Rectal smooth muscle tissue (tissue), 1 donor: Measurements from ENCODE around the gene DACT2.
"Not testable (repeated sequence)": the region's sequence is repeated elsewhere in the genome, so short reads cannot be mapped to it uniquely, and the experiment has no call there.

ENCODE experiments used
- H3K27ac ChIP-seq: one replicate; pipeline ENCODE4 v1.7.0; 2013; ENCODE audit warnings: low read depth, low read length, inconsistent platforms
- H3K27me3 ChIP-seq: one replicate; pipeline ENCODE4 v1.7.0; 2013; ENCODE audit warnings: low read length; ENCODE audit not compliant: control insufficient read depth, insufficient read depth
- H3K36me3 ChIP-seq: one replicate; pipeline ENCODE4 v1.7.0; 2013; ENCODE audit warnings: low read length; ENCODE audit not compliant: control insufficient read depth, insufficient read depth
- H3K4me1 ChIP-seq: one replicate; pipeline ENCODE4 v1.7.0; 2013; ENCODE audit warnings: low read length; ENCODE audit not compliant: control insufficient read depth, insufficient read depth
- H3K4me3 ChIP-seq: one replicate; pipeline ENCODE4 v1.7.0; 2013; ENCODE audit warnings: low read length
- H3K9ac ChIP-seq: one replicate; pipeline ENCODE4 v1.7.0; 2013; ENCODE audit warnings: low read length

The DACT2 gene

DNA sequence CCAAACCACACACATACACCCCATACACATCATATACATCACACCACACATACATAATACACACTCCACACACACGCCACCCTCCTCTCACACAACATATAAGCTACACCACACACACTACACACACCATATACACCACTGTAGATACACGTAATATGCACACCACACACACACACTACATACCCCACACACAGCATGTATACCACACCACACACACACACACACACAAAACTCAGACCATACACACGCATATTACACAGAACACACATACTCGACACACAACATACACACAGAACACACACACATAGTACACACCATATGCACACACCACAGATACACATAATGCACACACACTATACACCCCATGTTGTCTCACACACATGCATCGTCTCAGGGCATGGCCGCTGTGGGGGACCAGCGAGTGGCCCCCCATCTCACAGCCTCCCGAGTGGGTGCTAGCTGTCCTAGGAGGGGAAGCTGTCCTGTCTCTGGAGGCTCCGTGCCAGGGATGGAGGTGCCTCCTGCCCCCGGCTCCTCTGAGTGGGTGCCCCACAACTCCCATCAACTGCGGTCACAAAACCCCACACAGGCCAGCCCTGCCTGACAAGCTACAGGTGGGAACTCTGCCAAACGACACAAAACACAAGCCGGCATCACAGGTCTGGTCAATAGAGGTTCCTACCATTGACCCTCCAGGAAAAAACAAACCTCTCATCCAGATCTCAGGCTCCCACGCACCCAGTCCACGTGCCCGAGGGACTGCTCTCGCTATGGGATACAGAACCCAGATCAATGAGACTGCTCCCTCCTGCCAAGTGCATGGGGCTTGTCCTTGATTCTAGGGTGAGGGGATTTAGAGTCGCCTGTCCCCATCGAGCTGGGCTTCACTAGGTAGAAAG, 49.1 kb downstream of the DACT2 start:
- Histone ChIP-seq H3K27me3 (no peaks in the 10 kb centered on the region), H3K36me3 (no peaks in the 10 kb centered on the region), H3K4me3 (no peak overlapping the region), H3K9ac (no peak overlapping the region), H3K27ac (no peak overlapping the region), H3K4me1 (no peaks in the 10 kb centered on the region)

DNA sequence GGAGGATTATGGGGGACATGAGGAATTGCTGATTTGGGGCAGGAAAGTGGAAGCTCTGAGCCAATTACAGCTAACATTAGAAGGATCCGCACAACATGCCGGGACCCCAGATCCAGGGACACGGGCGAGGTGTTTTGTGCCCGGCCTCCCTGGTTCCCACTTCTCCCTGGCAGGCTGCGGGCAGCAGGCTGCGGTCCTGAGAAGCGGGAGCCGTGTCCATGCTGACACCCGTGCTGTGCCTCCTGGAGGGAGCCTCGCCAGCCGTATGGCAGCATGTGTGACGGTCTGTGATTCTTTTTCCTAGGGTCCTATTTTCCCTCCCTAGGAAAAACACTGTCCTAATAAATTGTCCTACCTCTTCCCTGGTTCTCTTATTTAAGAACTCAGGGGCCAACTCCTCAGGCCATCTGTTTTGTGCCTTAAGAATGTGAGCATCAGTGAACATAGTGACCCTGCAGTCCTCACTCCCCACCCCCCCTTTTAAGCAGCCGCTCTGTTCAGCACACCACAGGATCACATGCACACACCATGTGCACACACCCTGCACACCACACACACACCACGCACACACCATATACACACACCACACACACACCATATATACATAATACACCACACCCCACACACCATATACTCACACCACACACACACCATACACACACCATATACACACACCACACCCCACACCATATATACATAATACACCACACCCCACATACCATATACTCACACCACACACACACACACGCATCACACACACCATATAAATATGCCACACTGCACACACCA, 49.9 kb downstream of the DACT2 start:
- H3K9ac ChIP-seq, result no peak overlapping the region
- H3K4me1 ChIP-seq, result no peaks in the 10 kb centered on the region
- no peak overlapping the region for H3K4me3 ChIP-seq
- H3K27ac ChIP-seq, result no peak overlapping the region
- H3K36me3 ChIP-seq, result no peaks in the 10 kb centered on the region
- H3K27me3 ChIP-seq, result no peaks in the 10 kb centered on the region

DNA sequence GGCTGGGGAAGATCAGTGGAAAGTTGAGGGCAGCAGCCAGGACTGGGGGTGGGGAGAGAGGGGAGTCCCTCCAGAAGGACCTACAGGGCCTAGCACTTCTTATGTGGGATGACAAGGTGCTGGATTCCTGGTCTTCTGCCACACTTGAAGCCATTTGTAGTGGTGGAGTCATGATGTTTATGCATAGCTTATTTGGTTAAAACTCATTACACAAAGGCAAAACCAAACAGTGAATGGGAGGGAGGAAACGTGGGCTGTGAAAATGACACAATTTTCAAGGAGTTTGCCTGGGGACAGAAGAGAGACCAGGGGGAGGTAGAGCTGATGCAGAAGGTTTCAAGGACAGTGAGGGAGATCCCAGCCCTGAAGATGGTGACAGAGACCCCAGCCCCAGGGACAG, 50.8 kb downstream of the DACT2 start:
- Histone ChIP-seq H3K4me3 (no peak overlapping the region), H3K27me3 (no peaks in the 10 kb centered on the region), H3K4me1 (no peaks in the 10 kb centered on the region), H3K36me3 (no peaks in the 10 kb centered on the region), H3K9ac (no peak overlapping the region), H3K27ac (no peak overlapping the region)

DNA sequence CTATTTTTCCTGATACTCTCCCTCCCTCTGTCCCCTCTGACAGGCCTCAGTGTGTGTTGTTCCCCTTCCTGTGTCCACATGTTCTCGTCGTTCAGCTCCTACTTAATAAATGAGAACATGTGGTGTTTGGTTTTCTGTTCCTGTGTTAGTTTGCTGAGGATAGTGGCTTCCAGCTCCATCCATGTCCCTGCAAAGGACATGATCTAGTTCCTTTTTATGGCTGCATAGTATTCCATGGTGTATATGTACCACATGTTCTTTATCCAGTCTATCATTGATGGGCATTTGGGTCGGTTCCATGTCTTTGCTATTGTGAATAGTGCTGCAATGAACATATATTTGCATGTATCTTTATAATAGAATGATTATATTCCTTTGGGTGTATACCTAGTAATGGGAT, 51.8 kb downstream of the DACT2 start:
- not testable (repeated sequence) for H3K9ac ChIP-seq, H3K4me1 ChIP-seq, H3K27ac ChIP-seq, H3K36me3 ChIP-seq, H3K27me3 ChIP-seq, H3K4me3 ChIP-seq

DNA sequence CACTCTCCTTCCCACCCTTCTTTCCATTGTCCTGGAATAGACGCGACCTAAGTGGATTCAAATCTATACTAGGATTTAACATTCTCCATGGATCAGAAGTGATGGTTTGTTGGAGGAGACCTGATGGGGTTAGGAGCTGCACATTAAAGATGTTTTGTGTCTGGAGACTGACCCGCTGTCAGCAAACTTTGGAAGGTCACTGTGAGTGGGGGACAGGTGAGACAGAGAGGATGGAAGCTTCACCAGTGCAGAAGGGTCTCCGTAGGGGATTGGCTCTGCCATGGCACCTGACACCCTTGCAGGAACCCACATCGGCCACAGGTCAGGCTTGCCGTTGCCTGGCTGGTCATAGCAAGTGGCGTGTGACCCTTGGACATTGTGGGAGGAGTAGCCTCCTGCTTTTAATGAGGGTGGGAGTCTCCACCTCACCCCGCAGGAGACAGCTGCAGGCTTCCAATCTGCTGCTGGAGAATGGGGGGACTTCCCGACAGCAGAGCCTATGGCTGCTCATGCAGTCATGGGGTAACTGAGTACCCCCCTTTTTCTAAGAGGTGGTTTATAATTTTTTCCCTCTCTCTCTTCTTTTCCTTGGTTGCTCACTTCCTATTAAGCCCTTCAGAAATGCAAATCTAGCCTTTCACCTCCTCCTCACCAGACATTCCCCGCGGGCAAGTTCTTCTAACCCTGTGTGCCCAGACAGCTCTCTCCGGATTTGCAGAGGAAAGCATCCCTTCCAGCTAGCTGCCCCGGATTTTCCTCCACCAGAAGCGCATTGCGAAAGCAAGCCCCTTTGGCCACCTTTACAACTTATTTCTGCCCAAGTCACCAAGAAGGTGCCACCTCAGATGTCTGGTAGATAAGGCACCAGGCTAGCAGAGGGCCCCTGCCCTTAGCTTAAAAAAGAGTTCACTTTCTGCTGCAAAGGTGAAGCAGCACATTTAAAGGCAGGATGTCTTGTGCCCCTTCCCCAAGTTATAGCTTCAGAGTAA, 53.5 kb downstream of the DACT2 start:
- Histone ChIP-seq H3K27ac (no peak overlapping the region), H3K4me1 (no peaks in the 10 kb centered on the region), H3K4me3 (no peak overlapping the region), H3K36me3 (no peaks in the 10 kb centered on the region), H3K27me3 (no peaks in the 10 kb centered on the region), H3K9ac (no peak overlapping the region)

DNA sequence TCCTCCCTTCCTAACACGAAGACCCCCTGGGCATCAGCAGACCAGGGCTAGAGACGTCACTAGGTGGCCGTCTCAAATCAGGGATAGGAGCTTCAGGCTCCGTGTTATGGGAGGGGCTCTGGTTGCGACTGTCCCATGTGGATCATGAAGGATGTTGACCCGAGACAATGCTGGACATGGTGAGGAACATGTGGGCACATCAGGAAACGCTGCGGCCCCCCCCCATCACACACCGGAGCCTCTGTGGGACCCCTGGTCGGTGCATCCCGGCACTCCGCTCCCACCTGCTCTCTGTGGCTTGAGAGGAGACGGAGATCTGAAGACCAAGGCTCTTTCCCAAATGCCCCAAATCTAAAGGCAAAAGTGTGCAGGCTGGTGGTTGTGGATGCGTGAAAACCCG, 54.2 kb downstream of the DACT2 start:
- H3K36me3 ChIP-seq, result no peaks in the 10 kb centered on the region
- H3K9ac ChIP-seq, result no peak overlapping the region
- no peaks in the 10 kb centered on the region for H3K4me1 ChIP-seq
- H3K27me3 ChIP-seq, result no peaks in the 10 kb centered on the region
- no peak overlapping the region for H3K4me3 ChIP-seq
- no peak overlapping the region for H3K27ac ChIP-seq

DNA sequence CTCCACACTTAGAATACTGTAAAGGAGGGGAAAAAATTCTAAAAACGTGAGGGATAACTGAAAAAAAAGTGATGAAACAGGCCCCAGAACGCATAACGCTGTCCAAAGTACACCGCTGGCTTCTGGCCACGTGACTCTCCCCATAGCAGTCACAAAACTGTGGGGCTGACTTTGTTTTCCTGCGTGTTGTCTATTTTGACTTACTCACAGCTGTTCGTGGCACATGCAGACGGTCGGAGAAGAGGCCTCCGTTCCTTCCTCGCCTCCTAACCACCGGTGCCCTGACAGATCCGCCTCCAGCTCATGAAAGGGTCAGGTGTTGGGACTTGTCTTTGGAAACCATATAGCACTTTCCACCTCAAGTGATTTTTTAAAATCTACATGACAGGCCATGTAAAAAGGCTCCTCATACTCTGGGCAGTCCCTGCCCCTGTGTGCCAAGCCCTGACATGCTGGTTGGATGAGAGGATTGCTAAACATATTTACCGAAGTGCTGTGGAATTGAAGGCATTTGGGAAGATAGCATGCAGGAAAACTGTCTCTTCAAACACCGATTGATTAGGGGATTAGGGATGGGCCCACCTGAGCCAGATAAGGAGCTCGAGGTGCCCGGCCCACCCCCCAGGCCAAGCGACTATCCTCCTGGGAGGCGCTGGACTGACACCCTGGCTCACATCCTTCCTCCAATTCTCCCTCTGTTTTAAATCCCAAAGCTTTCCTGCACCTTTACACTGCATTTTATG, 54.8 kb downstream of the DACT2 start:
- H3K27ac ChIP-seq, result no peak overlapping the region
- no peak overlapping the region for H3K4me3 ChIP-seq
- H3K36me3 ChIP-seq, result no peaks in the 10 kb centered on the region
- no peaks in the 10 kb centered on the region for H3K4me1 ChIP-seq
- H3K27me3 ChIP-seq, result no peaks in the 10 kb centered on the region
- H3K9ac ChIP-seq, result no peak overlapping the region

DNA sequence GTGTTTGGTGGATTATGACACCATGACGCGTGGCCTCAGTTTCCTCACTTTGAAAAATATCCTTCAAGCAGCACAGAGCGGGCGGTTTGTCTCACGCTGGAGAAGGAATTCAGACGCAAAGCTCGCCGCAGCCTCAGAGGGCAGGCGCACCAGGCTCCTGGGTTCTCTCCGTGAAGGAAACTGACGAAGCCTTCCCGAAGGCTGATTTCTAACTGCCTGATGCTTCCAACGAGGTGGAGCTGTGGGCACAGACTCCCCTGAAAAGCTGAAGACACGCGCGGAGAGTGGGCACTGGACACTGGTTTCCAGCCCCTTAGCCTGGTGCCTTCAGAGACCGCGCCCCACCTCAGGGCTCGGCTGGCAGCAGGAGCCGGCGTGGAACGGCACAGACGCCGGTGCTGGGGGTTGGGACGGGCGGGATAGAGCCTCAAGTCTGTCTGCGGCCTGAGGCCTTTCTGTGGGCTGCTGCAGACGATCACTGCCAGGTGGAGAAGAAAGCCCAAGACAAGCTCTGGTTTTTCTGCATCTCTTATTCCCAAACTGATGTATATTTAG, 56.1 kb downstream of the DACT2 start:
- no peak overlapping the region for H3K9ac ChIP-seq
- H3K27ac ChIP-seq, result no peak overlapping the region
- no peaks in the 10 kb centered on the region for H3K4me1 ChIP-seq
- no peaks in the 10 kb centered on the region for H3K27me3 ChIP-seq
- no peak overlapping the region for H3K4me3 ChIP-seq
- no peaks in the 10 kb centered on the region for H3K36me3 ChIP-seq

DNA sequence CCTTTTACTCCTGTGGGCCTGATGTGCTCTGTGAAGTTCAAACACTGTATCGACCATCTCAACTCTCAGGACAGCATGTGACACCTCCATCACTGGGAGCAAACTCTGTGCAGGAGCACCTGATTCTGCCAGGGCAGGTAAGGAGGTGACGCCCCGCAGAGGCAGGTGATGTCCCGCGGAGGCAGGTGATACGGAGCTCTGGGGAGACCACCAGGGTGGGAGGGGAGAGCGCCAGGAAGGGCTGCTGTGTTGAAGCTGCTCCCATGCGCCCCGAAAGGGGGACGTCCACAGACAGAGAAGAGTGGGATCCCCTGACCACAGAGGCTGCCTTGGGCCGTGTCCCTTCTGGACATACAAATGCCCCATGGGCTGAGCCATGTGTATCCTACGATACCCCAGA, 58.3 kb downstream of the DACT2 start:
- no peak overlapping the region for H3K27ac ChIP-seq
- H3K4me3 ChIP-seq, result no peak overlapping the region
- no peaks in the 10 kb centered on the region for H3K27me3 ChIP-seq
- no peaks in the 10 kb centered on the region for H3K4me1 ChIP-seq
- H3K9ac ChIP-seq, result no peak overlapping the region
- no peaks in the 10 kb centered on the region for H3K36me3 ChIP-seq

DNA sequence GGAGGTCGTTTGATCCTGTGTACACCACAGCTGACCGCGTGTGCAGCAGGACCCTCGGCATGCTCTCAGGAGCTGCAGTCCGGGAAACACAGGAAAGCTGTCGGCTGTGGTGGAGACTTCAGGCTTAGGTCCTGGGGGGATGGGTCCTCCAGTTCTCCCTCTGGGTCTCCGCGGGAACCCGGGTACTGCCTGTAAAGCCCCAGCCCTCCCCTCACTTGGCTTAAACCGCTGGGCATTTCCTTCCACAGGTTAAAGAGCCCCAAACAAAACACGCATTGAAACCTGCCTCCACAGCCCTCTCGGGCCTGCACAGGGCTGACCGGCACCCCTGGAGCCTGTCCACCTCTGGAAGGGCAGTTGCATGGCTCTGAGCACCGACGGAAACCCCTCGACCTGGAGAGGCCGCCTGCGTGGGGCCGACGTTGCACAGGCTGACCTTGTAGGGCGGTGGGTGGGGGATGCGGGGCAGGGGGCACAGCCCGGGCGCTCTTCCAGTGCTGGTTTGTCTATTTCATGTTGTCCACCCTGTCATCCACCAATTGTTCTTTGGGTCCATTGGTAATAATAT, 59.1 kb downstream of the DACT2 start:
- Histone ChIP-seq H3K36me3 (no peaks in the 10 kb centered on the region), H3K4me1 (no peaks in the 10 kb centered on the region), H3K27me3 (no peaks in the 10 kb centered on the region), H3K4me3 (no peak overlapping the region), H3K9ac (no peak overlapping the region), H3K27ac (no peak overlapping the region)

DNA sequence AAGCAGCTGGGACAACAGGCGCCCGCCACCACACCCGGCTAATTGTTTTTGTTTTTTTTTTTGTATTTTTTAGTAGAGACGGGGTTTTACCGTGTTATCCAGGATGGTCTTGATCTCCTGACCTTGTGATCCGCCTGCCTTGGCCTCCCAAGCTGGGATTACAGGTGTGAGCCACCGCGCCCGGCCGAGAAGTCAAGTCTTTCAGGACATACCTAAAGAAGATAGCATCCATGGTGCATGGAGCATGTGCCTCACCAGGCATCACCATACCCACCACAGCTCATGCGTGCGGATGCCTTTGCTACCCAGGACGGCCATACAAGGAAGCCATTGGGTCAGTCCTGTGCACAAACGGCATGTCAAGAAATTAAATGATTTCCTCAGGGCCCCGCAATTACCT, 60.8 kb downstream of the DACT2 start:
- Histone ChIP-seq H3K27me3 (no peaks in the 10 kb centered on the region), H3K4me1 (no peaks in the 10 kb centered on the region), H3K27ac (no peak overlapping the region), H3K36me3 (no peaks in the 10 kb centered on the region), H3K9ac (no peak overlapping the region), H3K4me3 (no peak overlapping the region)
